Measurements from ENCODE around the gene PTPN20.

PTPN20 gene

GRCh38 chr10:47022311-47023131 is 111.3 kb downstream of the PTPN20 start:
- no peak for DNase-seq (ENCODE audit: low read depth)

DNA sequence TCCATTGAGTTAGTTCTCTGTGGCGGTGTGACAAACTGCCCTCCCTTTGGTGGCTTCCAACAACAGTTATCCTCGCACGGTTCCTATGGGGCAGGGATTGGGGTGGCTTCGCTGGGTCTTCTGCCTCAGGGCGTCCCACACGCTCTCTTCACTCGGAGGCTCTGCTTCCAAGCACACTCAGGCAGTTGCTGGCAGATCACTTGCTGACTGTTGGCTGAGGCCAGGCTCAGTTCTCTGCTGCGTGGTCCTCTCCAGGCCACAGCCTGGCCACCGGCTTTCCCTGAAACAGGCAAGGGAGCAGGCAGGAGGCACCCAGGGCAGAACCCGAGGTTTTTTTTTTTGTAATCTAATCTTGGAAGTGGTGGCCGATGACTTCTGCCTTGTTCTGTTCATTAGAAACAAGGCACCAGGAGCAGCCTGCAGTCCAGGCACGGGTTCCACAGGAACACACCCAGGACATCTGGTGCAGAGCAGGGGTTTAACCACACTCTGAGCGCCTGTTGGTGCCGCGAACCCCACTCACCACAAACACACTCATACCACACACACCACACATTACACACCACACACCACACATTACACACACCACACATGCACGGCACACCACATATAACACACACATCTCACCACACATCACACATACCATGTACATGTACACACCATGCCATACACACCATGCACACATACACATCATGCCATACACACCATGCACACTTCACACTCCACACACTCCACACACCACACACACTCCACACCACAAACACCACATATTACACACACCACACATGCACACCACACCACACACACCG is 112.2 kb downstream of the PTPN20 start:
- no peak for DNase-seq (ENCODE audit: low read depth)

DNA sequence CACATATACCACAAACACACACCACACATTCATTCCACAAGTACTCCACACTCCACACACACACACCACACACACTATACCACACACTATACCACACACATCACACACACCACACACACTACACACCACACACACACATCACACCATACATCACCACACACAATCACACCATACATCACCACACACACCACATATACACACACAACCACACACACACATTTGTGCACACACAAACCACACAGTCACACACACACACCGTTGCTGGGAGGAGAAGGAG is 112.8 kb downstream of the PTPN20 start:
- no peak for DNase-seq (ENCODE audit: low read depth)

GRCh38 chr10:47024399-47025252 is 113.4 kb downstream of the PTPN20 start:
- peak; percentile 42 for DNase-seq (ENCODE audit: low read depth)

- DNase-seq (ENCODE audit: low read depth): no peak
Measured at GRCh38 chr10:47025253-47025539, 114.0 kb downstream of the PTPN20 start.

GRCh38 chr10:47025540-47026300 is 114.5 kb downstream of the PTPN20 start:
- peak; percentile 43 for DNase-seq (ENCODE audit: low read depth)

- no peak for DNase-seq (ENCODE audit: low read depth)
Measured at GRCh38 chr10:47026301-47027107, 115.3 kb downstream of the PTPN20 start.

- DNase-seq (ENCODE audit: low read depth): no peak
Measured at GRCh38 chr10:47027108-47027783, 116.0 kb downstream of the PTPN20 start.

DNA sequence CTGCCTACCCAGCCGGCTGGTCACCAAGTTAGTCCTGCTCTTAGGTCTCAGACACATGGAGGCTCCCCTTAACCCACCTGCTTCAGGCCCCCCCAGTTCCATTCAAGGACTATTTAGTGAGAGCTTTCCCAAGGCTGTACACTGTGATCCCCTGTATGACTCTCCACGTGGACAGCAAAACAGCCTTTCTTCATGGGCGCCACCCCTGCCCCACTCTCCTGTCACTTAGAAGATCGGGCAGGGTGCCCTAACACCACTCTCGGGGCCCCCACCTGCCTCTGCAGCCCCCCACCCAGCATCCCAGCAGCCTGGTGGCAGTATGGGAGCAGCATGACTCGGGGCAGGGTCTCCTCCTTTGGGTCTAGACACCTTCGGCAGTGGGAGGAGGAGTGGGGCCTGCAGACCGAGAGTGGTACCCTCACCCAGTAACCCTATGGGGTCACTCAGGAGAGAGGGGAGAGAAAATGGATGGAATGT is 116.6 kb downstream of the PTPN20 start:
- no peak for DNase-seq (ENCODE audit: low read depth)

GRCh38 chr10:47028466-47028865 is 117.2 kb downstream of the PTPN20 start:
- no peak for DNase-seq (ENCODE audit: low read depth)

- DNase-seq (ENCODE audit: low read depth): no peak
Measured at GRCh38 chr10:47029181-47030009, 118.2 kb downstream of the PTPN20 start.

DNA sequence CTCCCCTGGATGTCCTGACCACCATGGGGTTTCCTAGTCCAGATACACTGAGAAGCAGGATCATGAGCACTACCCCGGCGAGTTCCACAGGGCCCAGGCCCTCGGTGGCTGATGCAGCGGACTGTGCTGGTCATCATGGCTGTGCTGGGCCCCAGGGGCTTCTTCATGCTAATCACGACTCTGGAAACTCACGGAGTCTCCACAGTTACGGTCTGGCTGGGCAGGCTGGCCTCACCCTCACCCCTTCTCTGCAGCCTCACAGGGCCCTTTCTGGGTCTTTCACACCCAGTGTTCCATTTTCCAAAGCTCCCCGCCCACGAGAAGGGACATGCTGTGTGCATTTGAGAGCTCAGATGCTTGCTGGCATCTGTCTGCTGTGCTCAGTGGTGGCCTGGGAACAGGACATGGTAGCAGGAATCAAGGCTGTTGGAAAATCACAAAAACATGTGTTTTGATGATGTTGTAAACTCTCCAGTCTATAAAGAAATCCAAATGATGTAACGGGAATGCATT is 119.0 kb downstream of the PTPN20 start:
- DNase-seq (ENCODE audit: low read depth): no peak

- peak; percentile 23 for DNase-seq (ENCODE audit: low read depth)
Measured at GRCh38 chr10:47031211-47031900, 120.1 kb downstream of the PTPN20 start.

DNA sequence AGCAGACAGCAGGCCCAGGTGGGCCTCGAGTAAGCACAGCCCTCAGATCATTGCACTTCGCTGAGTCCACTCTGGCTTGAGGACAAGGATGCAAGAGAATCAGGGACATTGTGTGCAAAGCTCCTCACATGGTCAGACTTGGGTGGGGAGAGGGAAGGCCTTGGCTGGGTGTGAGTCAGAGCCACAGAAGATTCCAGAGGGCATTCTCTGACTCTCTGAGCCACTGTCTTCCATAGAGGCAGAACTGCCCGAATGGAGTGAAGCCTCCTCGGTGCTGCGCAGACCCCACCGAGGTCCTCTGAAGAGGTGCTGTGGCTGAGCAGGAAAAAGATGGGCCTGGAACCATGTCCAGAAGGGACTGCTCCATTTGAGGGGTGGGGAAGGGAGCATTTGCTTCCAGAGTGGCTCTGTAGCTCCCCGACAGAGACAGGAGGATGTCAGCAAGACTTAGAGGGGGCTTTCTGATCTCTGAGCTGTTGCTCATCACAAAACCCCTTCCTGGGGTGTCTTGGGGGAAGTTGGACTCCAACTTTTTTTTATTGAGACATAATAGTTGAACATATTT is 120.8 kb downstream of the PTPN20 start:
- peak; percentile 47 for DNase-seq (ENCODE audit: low read depth)

DNA sequence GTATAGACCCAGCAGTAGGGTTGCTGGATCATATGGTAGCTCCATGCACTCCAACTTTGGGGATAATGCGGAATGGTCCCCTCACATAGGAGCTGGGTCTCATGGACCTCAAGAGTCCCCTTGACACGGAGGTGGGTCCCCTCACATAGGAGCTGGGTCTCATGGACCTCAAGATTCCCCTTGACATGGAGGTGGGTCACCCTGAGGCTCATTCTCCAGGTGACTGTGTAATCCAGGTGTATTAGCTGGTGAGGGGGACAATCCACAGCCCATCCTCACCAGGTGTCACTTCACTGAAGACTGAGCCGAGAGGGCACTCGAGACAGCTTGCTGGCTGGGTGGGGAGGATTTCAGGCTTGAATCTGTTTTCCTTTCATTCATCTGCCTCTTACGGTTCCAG is 121.9 kb downstream of the PTPN20 start:
- no peak for DNase-seq (ENCODE audit: low read depth)

- DNase-seq (ENCODE audit: low read depth): no peak
Measured at GRCh38 chr10:47033541-47034270, 122.5 kb downstream of the PTPN20 start.

GRCh38 chr10:47034441-47035051 is 123.3 kb downstream of the PTPN20 start:
- no peak for DNase-seq (ENCODE audit: low read depth)

Measured in amniotic epithelial cell (primary cell).